AML-193 (cell line): ENCODE data around the gene SNAI3.

Source experiments
- DNase-seq, 2 experiments: peaks; one replicate each; lab custom pipeline; 2025; lab: John Stamatoyannopoulos, UW

SNAI3 gene

DNA sequence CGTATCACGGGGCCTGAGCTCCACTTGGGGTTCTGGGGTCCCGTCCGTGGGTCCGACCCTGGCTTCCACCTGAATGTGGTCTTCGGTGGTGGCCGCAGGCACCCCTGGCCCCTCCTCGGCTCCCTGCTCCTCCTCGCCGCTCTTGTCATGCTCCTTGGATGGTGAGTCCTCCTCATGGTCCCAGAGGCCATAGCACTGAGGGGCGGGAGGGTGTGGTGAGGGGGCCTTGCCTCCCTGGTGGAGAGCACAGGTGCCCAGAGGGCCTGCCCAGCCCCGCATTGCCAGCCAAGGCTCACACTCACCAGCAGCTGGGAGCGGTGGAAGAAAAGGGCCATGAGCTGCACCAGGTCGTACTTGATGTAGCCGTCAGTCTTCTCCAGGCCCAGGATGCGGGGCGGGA, 34.9 kb upstream of the SNAI3 start:
- DNase-seq = no peak

DNA sequence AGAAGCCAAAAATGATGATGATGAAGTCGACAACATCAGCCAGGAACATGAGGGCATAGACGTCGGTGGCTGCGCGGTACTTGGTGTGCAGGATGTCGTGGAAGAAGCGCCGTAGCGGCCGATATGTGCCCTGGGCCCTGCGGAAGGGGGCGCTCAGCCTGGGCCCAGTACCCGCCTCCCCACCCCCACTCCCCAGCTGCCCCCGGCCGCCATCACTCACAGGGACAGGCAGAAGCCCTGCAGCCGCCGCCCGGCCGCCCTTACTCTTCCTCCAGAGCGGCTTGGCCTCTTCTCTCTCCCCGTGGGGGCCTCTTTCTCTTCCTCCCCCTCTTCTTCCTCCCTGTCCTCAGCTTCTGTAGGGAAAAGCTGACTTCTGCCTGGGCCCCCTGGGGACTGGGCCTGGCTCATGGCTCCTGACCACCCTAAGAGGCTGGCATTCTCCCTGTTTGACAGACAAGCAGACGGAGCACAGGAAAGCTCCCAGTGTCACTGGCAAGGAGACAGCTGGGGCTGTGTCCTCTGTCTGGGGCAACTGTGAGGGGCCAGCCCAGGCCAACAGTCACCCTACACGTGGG, 34.2 kb upstream of the SNAI3 start:
- no peak for DNase-seq

DNA sequence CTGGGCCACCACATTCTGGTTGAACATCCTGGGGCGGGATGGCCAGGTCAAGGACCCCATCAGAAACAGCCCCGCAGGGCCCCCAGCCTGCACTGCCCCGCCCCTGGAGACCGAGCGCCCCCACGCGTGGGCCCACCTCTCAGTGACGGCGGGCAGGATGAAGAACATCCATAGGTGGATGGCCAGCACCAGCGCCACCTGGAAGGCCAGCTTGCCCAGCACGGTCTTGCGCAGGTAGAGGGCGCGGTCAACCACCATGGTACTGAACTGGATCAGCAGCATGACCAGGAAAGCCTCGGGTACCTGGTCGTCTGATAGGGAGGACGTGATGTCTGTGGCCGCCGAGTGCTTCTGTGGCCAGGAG, 33.6 kb upstream of the SNAI3 start:
- DNase-seq = no peak

DNA sequence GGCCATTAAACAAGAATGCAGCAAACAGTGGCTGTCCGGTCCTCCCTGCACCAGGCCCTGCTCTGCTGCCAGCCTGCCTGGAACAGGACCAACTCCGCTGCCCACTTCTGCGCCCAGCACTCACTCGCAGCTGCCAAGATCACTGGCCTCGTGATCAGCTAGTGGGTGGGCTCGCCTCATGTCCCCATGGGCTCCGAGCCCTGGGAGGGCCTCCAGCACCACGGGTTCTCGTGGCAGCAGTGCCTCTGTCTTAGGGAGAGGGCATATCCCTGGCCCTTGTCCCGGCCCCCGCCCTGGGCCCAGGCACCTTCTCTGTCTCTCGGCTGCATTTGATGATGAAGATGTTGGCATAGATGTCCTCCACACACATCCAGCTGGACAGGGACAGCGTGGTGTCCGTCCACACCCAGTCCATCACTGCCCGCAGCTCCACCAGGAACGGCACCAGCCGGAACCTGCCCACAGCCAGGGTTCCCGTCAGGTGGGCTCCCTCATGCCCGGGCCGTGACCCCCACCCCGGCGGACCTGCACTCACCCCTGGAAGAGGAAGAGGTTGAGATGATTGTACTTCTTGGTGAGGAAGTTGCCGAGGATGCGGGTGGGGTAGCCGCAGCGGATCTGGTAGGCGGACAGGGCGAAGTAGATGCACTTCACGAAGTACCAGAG, 33.1 kb upstream of the SNAI3 start:
- no peak for DNase-seq

DNA sequence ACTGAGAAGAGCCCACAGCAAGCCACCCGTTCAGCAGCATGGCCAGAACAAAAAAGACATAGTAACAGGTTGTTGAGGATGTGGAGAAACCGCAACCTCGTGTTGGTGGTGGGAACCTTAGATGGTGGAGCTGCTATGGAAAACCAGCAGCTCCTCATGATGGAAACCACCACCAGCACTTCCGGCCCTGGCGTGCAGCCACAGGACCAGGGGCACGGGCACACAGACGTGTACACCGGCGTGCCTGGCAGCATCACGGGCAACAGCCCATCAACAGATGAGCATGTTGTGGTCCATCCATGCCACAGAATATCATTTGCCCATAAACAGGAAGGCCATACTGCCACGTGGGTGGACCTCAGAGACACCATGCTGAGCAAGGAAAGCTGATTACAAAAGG, 31.9 kb upstream of the SNAI3 start:
- DNase-seq = no peak

DNA sequence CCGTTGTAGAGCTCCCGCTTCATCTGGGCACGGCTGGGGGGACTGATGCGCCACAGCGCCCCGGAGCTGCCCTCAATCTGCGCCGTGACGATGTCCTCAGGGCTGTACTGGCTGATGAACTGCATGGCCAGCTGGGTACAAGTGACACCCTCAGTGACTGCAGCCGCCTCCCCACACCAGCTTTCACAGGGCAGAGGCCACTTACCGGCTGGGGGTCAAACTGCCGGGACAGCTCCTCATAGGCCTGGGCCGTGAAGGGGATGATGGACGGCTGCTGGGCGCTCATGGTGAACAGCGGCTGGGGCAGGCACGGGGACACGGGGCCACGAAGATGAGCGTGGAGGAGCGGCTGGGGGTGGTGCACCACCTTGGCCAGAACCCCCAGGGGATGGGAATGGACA, 30.3 kb upstream of the SNAI3 start:
- no peak for DNase-seq

DNA sequence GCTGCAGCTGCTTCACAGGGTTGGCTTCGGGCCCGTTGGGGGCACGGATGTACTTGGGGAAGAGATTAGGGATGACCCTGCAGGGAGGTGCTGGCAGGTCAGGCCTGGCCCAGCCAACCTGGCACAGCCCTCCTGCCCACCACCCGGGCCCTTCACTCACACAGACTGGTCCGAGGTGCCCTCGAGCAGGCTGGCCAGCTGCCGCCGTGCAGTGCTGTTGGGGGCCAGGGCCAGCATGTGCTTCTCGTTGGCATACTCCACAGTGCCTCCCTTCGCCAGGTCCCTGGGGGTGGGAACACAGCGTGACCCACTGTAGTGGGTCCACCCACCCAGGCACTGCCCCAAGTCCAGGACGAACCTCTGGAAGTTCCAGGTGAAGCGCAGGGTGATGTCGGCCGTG, 29.9 kb upstream of the SNAI3 start:
- no peak for DNase-seq

DNA sequence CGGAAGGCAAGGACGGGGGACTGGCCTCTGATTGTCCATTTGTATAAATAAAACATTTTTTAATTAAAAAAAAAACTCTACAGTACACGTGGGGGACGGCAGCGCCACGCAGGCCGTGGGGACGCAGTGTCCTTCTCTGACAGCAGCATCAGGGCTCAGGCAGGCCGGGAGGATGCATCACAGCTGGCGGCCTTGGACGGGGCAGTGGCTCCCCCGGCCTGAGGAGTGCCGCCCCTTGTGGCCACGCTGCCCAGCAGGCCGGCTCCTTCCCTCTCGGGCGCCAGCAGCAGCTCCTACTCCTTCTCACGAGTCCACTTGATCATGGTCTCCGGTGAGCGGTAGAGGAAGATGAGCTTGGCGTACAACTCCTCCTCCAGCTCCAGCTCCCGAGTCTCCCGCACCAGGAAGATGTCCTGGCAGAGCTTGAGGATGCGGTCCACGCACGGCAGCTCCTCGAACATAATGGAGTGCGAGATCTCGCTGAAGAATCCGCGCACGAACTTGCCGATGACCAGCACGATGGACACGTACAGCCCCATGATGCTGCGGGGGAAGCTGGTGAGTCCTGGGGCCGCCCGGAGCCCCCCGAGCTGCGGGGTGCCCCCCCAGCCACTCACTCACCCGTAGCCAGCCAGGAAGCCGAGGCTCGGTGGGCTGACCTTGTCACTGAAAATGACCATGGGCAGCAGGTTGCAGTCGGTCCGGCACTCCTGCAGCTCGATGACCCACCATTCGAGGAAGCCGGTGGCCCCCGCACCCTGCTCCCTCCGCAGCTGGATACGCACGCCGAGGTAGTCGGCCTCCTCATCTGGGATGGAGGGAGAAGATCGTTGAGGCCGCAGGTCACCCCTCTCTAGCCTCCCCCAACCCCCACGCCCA, 29.2 kb upstream of the SNAI3 start:
- DNase-seq = no peak

DNA sequence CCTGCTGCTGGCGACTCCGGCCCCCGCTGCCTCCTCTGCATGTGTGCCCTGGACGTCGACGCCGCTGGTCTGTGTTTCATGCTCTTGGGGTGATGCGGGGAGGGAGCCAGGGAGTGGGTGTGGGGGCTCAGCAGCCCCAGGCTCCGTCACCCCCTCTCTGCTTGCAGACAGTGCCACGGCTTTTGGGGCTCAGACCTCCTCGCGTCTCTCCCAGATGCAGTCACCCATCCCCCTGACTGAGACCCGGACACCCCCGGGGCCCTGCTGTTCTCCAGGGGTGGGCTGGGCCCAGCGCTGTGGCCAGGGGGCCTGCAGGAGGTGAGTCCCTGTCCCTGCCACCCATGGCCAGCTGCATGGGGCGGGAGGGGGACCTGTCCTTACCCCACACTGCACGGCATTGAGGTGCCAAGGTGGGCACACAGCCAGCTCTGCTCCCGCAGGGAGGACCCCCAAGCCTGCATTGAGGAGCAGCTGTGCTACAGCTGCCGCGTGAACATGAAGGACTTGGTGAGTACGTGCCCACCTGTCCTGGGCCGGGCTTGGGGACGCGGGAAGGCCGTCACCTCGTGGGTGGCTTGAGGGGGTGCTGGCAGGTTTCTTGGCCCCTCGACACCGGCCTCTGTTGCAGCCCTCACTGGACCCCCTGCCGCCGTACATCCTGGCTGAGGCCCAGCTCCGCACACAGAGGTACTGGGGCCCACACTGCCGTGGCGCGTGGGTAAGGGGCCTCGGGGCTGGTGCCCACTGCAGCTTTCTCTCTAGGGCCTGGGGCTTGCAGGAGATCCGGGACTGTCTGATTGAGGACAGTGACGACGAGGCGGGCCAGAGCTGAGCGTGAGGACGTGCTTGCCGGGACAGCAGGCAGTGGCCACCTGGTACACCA, 28.4 kb upstream of the SNAI3 start:
- DNase-seq = no peak

DNA sequence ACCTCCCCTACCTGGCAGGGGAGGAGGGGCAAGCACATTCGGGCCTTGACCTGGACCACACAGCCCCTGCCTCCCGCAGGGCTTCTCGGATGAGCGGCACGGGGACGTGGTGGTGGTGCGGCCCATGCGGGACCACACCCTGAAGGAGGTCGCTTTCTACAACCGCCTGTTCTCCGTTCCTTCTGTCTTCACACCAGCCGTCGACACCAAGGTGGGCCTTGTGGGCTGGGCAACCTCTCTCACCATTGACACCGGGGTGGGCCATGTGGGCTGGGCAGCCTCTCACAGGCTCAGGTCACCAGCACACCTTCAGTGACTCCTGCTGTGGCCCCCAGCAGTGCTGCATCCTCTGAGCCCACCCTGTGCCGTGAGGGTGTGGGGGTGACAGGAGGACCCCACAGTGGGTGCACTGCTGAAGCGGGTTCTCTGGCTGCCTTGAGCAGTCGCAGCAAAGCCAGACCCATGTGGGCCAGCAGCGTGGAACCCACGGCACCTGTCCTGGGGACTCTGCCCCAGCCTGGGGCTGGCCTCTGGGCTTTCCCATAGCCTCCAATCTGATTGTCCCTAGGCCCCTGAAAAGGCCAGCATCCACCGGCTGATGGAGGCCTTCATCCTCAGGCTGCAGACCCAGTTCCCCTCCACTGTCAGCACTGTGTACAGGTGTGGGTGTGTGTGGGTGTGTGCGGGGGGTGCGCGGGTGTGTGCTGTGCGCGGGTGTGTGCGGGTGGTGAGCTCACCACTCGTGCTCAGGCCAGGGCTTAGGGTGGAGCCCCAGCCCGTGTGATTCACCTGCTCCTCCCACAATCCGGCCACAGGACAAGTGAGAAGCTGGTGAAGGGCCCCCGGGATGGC, 27.5 kb upstream of the SNAI3 start:
- no peak for DNase-seq

DNA sequence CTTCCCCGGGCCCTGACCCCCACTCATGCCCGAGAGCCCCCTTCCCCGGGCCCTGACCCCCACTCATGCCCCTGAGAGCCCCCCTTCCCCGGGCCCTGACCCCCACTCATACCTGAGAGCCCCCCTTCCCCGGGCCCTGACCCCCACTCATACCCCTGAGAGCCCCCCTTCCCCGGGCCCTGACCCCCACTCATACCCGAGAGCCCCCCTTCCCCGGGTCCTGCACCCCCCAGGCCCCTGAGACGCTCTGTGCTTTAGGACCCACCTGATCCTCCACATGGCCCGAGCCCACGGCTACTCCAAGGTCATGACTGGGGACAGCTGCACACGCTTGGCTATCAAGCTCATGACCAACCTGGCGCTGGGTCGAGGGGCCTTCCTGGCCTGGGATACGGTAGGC, 26.7 kb upstream of the SNAI3 start:
- no peak for DNase-seq

DNA sequence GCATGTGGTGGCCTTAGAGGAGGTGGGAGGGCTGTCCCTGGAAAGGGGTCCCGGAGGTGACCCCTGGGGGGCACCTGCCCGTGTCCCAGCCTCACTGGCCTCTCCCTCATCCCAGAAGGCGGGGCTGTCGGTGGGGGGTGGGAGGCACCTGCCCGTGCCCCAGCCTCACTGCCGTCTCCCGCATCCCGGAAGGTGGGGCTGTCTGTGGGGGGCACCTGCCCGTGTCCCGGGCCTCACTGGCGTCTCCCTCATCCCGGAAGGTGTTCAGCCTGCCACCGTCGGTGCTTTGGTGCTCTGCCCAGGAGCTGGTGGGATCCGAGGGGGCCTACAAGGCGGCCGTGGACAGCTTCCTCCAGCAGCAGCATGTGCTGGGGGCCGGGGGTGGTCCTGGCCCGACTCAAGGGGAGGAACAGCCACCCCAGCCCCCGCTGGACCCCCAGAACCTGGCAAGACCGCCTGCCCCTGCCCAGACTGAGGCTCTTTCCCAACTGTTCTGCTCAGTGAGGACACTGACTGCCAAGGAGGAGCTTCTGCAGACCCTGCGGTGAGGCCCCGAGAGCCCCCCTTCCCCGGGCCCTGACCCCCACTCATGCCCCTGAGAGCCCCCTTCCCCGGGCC, 26.2 kb upstream of the SNAI3 start:
- DNase-seq = no peak

DNA sequence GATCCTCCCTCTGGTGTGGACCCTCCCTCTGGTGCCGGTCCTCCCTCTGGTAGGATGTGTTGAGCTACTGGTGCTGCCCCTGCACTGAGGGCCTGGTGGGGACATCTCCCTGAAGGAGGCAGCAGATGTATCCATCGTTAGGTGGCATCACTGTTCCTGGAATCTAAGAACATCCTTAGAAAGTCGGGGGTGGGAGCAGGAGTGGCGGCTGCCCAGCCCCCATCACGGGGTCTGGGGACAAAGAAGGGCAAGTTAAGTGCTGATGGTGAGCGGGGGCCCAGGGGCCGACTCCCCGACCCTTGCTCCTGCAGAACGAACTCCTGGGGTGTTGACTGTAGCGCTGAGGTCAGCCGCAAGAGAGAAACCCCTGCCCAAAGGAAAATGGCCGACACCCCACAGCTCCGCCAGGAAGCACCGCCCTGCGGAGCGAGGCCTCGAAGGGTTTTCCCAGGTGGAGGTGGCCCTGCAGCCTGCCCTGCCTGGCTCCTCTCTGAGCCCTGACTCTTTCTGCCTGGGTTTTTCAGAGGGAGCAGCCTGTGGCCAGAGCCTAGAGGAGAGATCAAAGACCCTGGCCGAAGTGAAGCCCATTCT, 25.5 kb upstream of the SNAI3 start:
- DNase-seq = no peak

DNA sequence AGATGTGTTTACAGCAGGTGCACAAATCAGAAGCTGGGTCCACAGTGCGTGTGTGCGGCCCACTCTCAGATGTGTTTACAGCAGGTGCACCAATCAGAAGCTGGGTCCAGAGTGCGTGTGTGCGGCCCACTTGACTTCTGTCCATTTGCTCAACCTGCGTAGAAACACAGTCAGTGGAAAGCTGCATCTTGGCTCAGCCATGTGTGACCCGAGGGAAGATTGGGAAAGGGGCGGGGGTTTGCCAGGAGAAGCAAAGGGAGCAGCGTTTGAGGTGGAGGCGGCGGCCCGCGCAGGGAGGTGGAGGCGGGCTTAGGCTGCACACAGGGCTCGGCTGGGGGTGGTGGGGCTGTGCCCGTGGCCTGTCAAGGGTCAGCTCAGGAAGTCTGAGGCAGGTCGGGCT, 24.2 kb upstream of the SNAI3 start:
- no peak for DNase-seq

DNA sequence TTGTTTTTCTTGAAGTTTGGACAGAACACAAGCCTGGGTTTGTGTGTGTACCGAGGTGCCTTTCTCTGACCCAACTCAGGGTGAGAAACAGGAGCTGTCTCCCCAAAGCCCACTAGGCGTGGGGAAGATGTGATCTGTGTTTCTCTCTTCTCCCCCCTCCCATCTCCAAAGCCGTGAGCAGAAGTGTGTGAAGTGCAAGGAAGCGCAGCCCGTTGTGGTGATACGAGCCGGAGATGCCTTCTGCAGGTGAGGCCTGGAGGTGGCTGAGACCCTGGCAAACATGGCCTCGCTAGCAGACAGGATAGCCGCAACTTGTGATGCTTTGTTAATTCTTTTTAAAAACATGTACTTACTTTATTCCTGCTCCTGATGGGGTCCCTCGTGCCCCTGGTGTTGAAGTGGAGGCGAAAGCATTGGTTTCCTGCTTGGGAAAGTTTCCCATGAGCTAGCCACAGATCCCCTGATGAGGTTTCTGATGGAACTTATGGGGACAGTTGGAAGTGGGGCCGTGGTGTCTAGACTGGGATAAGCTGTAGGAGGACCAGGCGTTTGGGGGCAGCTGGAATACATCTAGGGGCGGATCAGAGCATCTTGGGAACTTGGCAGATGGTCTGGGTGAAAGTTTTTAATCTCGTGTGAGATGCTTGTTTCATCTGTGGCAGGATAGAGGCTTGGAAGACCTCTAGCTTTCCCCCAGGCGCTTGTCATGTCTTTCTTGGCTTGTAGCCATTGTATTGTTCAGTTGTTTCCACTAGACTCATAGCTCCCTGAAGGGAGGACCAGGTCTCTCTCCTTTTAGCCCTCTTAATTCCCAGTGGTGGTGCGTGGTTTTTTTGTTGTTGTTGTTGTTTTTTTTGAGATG, 20.9 kb upstream of the SNAI3 start:
- no peak for DNase-seq

DNA sequence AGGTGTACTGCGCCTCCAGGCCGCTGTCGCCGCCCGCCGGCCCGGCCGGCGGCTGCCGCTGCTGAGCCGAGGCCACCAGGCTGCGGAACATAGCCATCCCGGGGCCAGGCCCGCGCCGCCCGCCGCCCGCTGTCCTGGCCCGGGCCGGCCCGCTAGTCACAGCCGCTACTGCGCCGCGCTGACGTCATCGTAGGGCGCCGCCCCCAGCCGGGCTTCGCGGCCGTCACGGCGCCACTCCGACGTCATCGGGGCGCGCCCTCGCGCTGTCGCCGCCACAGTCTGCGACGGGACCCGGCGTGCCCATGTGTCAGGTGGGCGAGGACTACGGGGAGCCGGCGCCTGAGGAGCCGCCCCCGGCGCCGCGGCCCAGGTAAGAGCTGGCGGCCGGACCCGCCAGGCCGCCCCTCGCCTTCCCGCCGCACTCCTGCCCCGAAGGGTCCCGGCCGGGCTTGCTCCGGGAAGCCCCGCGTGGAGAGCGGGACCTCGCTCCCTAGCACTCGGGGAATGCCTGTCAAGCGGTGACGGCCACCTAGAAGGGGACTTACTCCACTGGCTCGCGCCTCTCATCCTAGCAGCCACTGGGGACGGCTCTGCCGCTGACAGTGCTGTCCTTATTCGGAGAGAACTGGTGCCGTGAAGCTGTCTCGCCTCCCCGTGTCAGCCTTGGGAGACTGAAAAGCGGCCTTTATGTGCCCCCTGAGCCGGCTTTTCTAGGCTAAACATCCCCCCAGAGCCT, 20.1 kb upstream of the SNAI3 start, which contains the start of the genes CTU2 and RNF166:
TSS of gene CTU2 (plus strand) at position 275 of the 736 bp plus-strand sequence. CDS start at position 303, 28 bp downstream.
TSS of gene RNF166 (minus strand) at position 180 of the 736 bp plus-strand sequence. CDS start at position 97, 83 bp downstream.
- peak; percentile 61 to 74 for DNase-seq

DNA sequence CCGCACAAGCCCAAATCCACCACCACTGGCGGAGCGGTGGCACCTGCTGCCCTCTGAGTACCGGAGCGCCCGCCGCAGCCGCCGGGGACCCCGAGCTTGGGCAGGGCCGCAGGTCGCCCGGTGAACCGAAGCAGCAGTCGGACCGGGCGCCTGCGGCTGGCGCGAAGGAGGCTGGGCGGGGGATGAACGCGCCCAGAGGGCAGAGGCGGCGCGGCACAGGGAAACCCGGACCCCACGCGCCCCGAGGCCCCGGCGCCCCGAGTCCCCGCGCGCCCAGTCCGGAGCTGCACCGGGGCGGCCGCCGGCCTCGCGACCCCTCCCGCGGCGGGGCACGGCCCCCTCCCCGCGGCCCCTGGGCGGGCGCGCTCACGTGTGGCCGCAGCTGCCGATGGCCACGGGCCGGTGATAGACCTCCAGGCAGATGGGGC, 19.5 kb upstream of the SNAI3 start:
- DNase-seq = no peak

DNA sequence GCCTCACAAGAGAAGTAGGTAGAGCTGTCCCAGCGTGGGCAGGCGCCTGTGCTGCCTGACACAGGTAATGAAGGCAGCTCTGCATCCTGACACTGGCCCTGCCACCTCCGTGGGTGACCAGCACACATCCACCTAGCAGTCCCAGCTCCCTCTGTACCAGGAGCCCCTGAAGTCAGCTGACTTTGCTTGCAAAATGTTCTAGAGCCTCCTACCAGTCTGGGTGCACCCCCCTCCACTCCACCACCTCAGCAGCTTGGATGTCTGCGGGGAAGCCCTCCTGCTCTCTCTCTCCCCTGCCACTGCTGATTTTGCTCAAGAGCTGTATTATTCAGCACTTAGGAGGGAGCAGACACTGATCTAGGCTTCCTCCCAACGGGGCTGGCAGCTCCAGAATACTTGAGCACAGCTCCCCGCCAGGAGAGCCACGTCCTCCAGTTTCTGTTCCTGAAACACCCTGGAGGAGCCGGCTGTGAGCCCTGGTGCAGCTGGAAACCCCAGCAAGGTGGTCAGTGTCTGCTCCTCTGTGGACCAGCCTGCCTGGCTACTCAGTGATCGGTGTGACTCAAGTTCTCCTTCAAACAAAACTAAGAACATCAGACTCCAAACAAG, 18.9 kb upstream of the SNAI3 start:
- peak in 1 of 2 experiments; percentile 5 for DNase-seq
